HepG2 (cell line): Measurements from ENCODE around the gene SOCS7. TPM values are rescaled to one million over a fixed set of nuclear protein-coding genes. Genes with fewer than 3 reads are reported as not detected.

ENCODE experiments used
- ATAC-seq: fragments of 200-7000 bp; cut with Tn5 transposase; 3 replicates; pipeline ENCODE4 v1.9.1; 2020; ENCODE audit warnings: mild to moderate bottlenecking, moderate library complexity
- BruUV-seq: library from RNA; stranded (reverse); fragments of 400-500 nt; replicated peaks from 2 replicates; lab custom pipeline; 2021; lab: Mats Ljungman, UMichigan
- CTCF ChIA-PET: fragments of 300-600 bp; formaldehyde crosslinking; extraction: SDS; loops from one replicate; lab custom pipeline; 2021; ENCODE audit warnings: low total read pairs, inconsistent platforms, low intra/inter-chr PET ratio; lab: Yijun Ruan, JAX
- POLR2A ChIA-PET: fragments of 350-600 bp; sonication (Branson Sonifier 250); formaldehyde crosslinking; loops from one replicate; lab custom pipeline; 2020; ENCODE audit warnings: antibody characterized with exemption, inconsistent platforms; lab: Yijun Ruan, JAX
- DNase-seq: peaks from one replicate; pipeline ENCODE4 v3.0.0-alpha.2; 2015; ENCODE audit warnings: low spot score
- FAIRE-seq: peaks from 3 replicates; lab custom pipeline; 2011; peaks lifted over from hg19 to GRCh38; lab: Jason Lieb, UNC
- H2AFZ ChIP-seq: one replicate; pipeline ENCODE4 v1.6.1; 2011; ENCODE audit warnings: low read length, inconsistent platforms
- H3K27ac ChIP-seq: fragments of 300-600 bp; 3 replicates; pipeline ENCODE4 v1.8.0; 2011; ENCODE audit warnings: mixed run types, mild to moderate bottlenecking, mixed read lengths, low read length, inconsistent platforms; ENCODE audit not compliant: insufficient read depth; ENCODE audit errors: extremely low read length
- H3K27me3 ChIP-seq, 2 experiments: fragments of 200-600 bp in 1 of 2; 2 replicates in 1 of 2; 3 replicates in 1 of 2; pipeline versions ENCODE4 v1.6.0 to v1.8.0; 2011; ENCODE audit warnings: low read length in 2 of 2, mild to moderate bottlenecking in 2 of 2, moderate library complexity in 2 of 2, inconsistent platforms in 1 of 2; ENCODE audit not compliant: insufficient read depth in 2 of 2, control insufficient read depth in 1 of 2
- H3K36me3 ChIP-seq, 2 experiments: fragments of 200-600 bp in 1 of 2; replicated peaks in 1 of 2; 2 replicates in 1 of 2; 3 replicates in 1 of 2; pipeline versions ENCODE4 v1.5.1 to v1.8.0; 2011; ENCODE audit warnings: low read length in 2 of 2, inconsistent platforms in 1 of 2; ENCODE audit not compliant: insufficient read depth in 2 of 2, control insufficient read depth in 1 of 2
- H3K4me1 ChIP-seq: 2 replicates; pipeline ENCODE4 v1.5.1; 2012; ENCODE audit warnings: low read length, inconsistent platforms; ENCODE audit not compliant: insufficient read depth
- H3K4me2 ChIP-seq: 2 replicates; pipeline ENCODE4 v1.6.0; 2011; ENCODE audit warnings: low read depth, low read length, inconsistent platforms
- H3K4me3 ChIP-seq, 3 experiments: fragments of 200-600 bp in 1 of 3; sonication (generic), shearing (Covaris generic) in 1 of 3; replicated peaks in 1 of 3; 2 replicates each; pipeline ENCODE4 v1.5.1; 2011 to 2016; ENCODE audit warnings: low read length in 3 of 3, inconsistent platforms in 2 of 3, low read depth in 2 of 3, mild to moderate bottlenecking in 2 of 3, control low read depth in 1 of 3, mixed read lengths in 1 of 3; ENCODE audit not compliant: insufficient read depth in 1 of 3
- H3K79me2 ChIP-seq: one replicate; pipeline ENCODE4 v1.6.1; 2011; ENCODE audit warnings: low read length, inconsistent platforms; ENCODE audit not compliant: insufficient read depth
- H3K9ac ChIP-seq: 2 replicates; pipeline ENCODE4 v1.6.0; 2011; ENCODE audit warnings: mild to moderate bottlenecking, low read depth, low read length, inconsistent platforms; ENCODE audit not compliant: insufficient read depth
- H3K9me3 ChIP-seq: 2 replicates; pipeline ENCODE4 v1.5.1; 2012; ENCODE audit warnings: mild to moderate bottlenecking, low read length
- H4K20me1 ChIP-seq: 2 replicates; pipeline ENCODE4 v1.6.0; 2011; ENCODE audit warnings: inconsistent platforms, mild to moderate bottlenecking, low read length, moderate library complexity; ENCODE audit not compliant: insufficient read depth
- ATF1 ChIP-seq: IDR thresholded peaks from 2 replicates; pipeline ENCODE4 v1.6.1; 2016; ENCODE audit warnings: mild to moderate bottlenecking, control low read depth
- HBP1 ChIP-seq: IDR thresholded peaks from 2 replicates; pipeline ENCODE4 v1.6.1; 2016; ENCODE audit warnings: low read depth, control low read depth
- HNRNPLL ChIP-seq: fragments of 200-400 bp; formaldehyde crosslinking; IDR thresholded peaks from 2 replicates; pipeline ENCODE4 v1.6.1; 2017; ENCODE audit warnings: mild to moderate bottlenecking, low read depth, low read length; ENCODE audit not compliant: poor library complexity, severe bottlenecking
- KLF15 ChIP-seq: sonication (generic); formaldehyde crosslinking; IDR thresholded peaks from 2 replicates; pipeline ENCODE4 v1.8.1; 2023; ENCODE audit warnings: borderline replicate concordance, mild to moderate bottlenecking, inconsistent platforms, missing genetic modification reagents, mixed read lengths
- NFIB ChIP-seq: sonication (generic); formaldehyde crosslinking; IDR thresholded peaks from 2 replicates; pipeline ENCODE4 v1.9.0; 2021; ENCODE audit warnings: missing genetic modification reagents, mild to moderate bottlenecking, borderline replicate concordance
- TIGD3 ChIP-seq: sonication (generic); formaldehyde crosslinking; IDR thresholded peaks from 2 replicates; pipeline ENCODE4 v1.5.1; 2020; ENCODE audit warnings: mild to moderate bottlenecking, missing genetic modification reagents, borderline replicate concordance
- ZBTB21 ChIP-seq: sonication (generic); formaldehyde crosslinking; IDR thresholded peaks from 2 replicates; pipeline ENCODE4 v1.4.0; 2020; ENCODE audit warnings: missing genetic modification reagents
- ZNF776 ChIP-seq: sonication (generic); formaldehyde crosslinking; IDR thresholded peaks from 2 replicates; pipeline ENCODE4 v1.4.0; 2020; ENCODE audit warnings: mild to moderate bottlenecking, missing genetic modification reagents
- ZSCAN30 ChIP-seq: sonication (generic); formaldehyde crosslinking; IDR thresholded peaks from 2 replicates; pipeline ENCODE4 v1.5.0; 2020; ENCODE audit warnings: mild to moderate bottlenecking, missing genetic modification reagents
- ZXDC ChIP-seq: sonication (generic); formaldehyde crosslinking; IDR thresholded peaks from 2 replicates; pipeline ENCODE4 v1.5.0; 2020; ENCODE audit warnings: mild to moderate bottlenecking, missing genetic modification reagents
- WGBS: methylation state at CpG from one replicate; pipeline ENCODE4 v1.1.6; 2017; ENCODE audit warnings: low lambda C conversion rate; 5-methylcytosine and 5-hydroxymethylcytosine counted together
- in situ Hi-C: cut with HindIII; loops from 2 replicates; pipeline ENCODE4 v1.10.0; 2017; ENCODE audit warnings: low pct_unique_long_range_greater_than_20kb; ENCODE audit not compliant: extremely low pct_ligation_motif_present
- intact Hi-C: fragments of 100-400 bp; cut with micrococcal nuclease; formaldehyde crosslinking; loops from one replicate; pipeline ENCODE4 v1.10.0; 2022; ENCODE audit not compliant: unreplicated experiment
- polyA plus RNA-seq, 8 experiments: library from polyadenylated mRNA; depleted of rRNA in 3 of 8; stranded (reverse) in 7 of 8; unstranded in 1 of 8; fragments of >200 nt; fragmentation: Illumina TruSeq in 4 of 8; extraction: Trizol in 4 of 8; gene quantifications; 2 replicates each; pipeline versions ENCODE4 v1.2.1 to v1.2.3, GENCODE V29; 2011 to 2016; ENCODE audit warnings: low read depth in 4 of 8, missing spikeins in 1 of 8, mixed read lengths in 1 of 8; ENCODE audit not compliant: insufficient read depth in 1 of 8
- total RNA-seq, 5 experiments: library from RNA; depleted of rRNA; stranded (reverse); fragments of >200 nt; fragmentation: Illumina TruSeq; extraction: Trizol; gene quantifications; 2 replicates each; pipeline ENCODE4 v1.2.3, GENCODE V29; 2016; ENCODE audit warnings: low read depth in 1 of 5

The SOCS7 gene
- total and polyA plus RNA-seq, 2 of the 13 experiments (the other 11 are each of a cell fraction or from before 2014, with no cell fraction given) = 19.2 to 24.2 TPM

GRCh38 chr17:38426441-38426840 lies 74.8 kb downstream of the SOCS7 start (continued):
- no peak for TF ChIP-seq HBP1 (CRISPR knock-in tag)
- no peak for TF ChIP-seq ZBTB21 (CRISPR knock-in tag)
- no peak for TF ChIP-seq ZXDC (CRISPR knock-in tag)
- TF ChIP-seq, all 625 proteins: peak for 0

- in situ Hi-C loops = loop anchor here (5.0 to 10.0 kb wide), 2 partner anchors 50 to 237 kb away; no protein-coding TSS in a partner anchor
- WGBS = 26% methylated on average over 5 of the region's 7 CpGs
- POLR2A ChIA-PET = interaction anchor here (0.6 kb wide), 1 partner anchor 13 kb away, joined by 3 read pairs; no protein-coding TSS in a partner anchor
- Histone ChIP-seq H3K27ac (no peak overlapping the region), H3K9me3 (no peaks in the 10 kb centered on the region), H3K79me2 (no peaks in the 10 kb centered on the region), H3K9ac (peak overlapping the region; percentile 21; the same call in 1 of the 2 replicates), H3K36me3 (no peaks in the 10 kb centered on the region), H3K27me3 (peaks cover 10 to 81% of the 10 kb centered on the region in 2 experiments), H3K4me2 (peak overlapping the region; percentile 74), H3K4me1 (peaks cover 20% of the 10 kb centered on the region), H3K4me3 (peak overlapping the region in 2 of 3 experiments; percentile 4 to 63; a peak in 3 of 6 replicates), H4K20me1 (no peaks in the 10 kb centered on the region; the same call in 1 of the 2 replicates), H2AFZ (no peak overlapping the region)
- ATAC-seq (no peak), DNase-seq (no peak), FAIRE-seq (no peak)
- CTCF ChIA-PET = no interaction called here
- no TSS peak for BruUV-seq
- intact Hi-C loops = loop anchor here (10.0 kb wide), 1 partner anchor 237 kb away; no protein-coding TSS in a partner anchor
- no peak for TF ChIP-seq HNRNPLL
- no peak for TF ChIP-seq TIGD3 (CRISPR knock-in tag)
- TF ChIP-seq ATF1 = no peak
- TF ChIP-seq KLF15 (CRISPR knock-in tag) = no peak
- TF ChIP-seq ZNF776 (CRISPR knock-in tag) = no peak
- TF ChIP-seq ZSCAN30 = no peak
- TF ChIP-seq NFIB = 0 out of 2 replicates have a peak, but pooled peaks have one; percentile 44
These were observed 75.7 kb downstream of the SOCS7 start for GRCh38 chr17:38427160-38427949.
